HEK293 (cell line): ENCODE results near the gene TMEM51.
A peak's percentile ranks its signal among the peaks of the same experiment; 100 is the strongest.

Experiments
- BCL11B ChIP-seq: fragments of 450-650 bp; formaldehyde crosslinking; IDR thresholded peaks from 2 replicates; pipeline ENCODE4 v1.5.1; 2016; ENCODE audit warnings: low read depth, missing biosample characterization, missing genetic modification characterization
- GFI1B ChIP-seq: fragments of 450-650 bp; formaldehyde crosslinking; IDR thresholded peaks from 2 replicates; pipeline ENCODE4 v1.5.1; 2016; ENCODE audit warnings: missing biosample characterization, missing genetic modification characterization
- KLF10 ChIP-seq: fragments of 450-650 bp; IDR thresholded peaks from 2 replicates; pipeline ENCODE4 v1.5.1; 2018; ENCODE audit warnings: missing biosample characterization, mild to moderate bottlenecking, missing genetic modification characterization
- KLF7 ChIP-seq: fragments of 450-650 bp; formaldehyde crosslinking; IDR thresholded peaks from 2 replicates; pipeline ENCODE4 v1.5.1; 2016; ENCODE audit warnings: missing biosample characterization, missing genetic modification characterization, borderline replicate concordance
- KLF8 ChIP-seq: fragments of 450-650 bp; formaldehyde crosslinking; IDR thresholded peaks from 2 replicates; pipeline ENCODE4 v1.5.1; 2016; ENCODE audit warnings: missing biosample characterization, missing genetic modification characterization
- MYNN ChIP-seq: fragments of 450-650 bp; formaldehyde crosslinking; IDR thresholded peaks from 2 replicates; pipeline ENCODE4 v1.5.1; 2016; ENCODE audit warnings: missing biosample characterization, missing genetic modification characterization, borderline replicate concordance
- MZF1 ChIP-seq: fragments of 450-650 bp; formaldehyde crosslinking; IDR thresholded peaks from 2 replicates; pipeline ENCODE4 v1.5.1; 2017; ENCODE audit warnings: missing biosample characterization, missing genetic modification characterization, borderline replicate concordance
- RBAK ChIP-seq: fragments of 450-650 bp; formaldehyde crosslinking; IDR thresholded peaks from 2 replicates; pipeline ENCODE4 v1.5.1; 2016; ENCODE audit warnings: missing biosample characterization, missing genetic modification characterization
- SETDB1 ChIP-seq: IDR thresholded peaks from one replicate; pipeline ENCODE4 v1.6.1; 2017; ENCODE audit warnings: mild to moderate bottlenecking, low read length, moderate library complexity, mixed read lengths; ENCODE audit not compliant: insufficient read length
- ZBTB10 ChIP-seq: fragments of 450-650 bp; formaldehyde crosslinking; IDR thresholded peaks from 2 replicates; pipeline ENCODE4 v1.5.1; 2016; ENCODE audit warnings: missing biosample characterization, missing genetic modification characterization
- ZBTB26 ChIP-seq: fragments of 450-650 bp; formaldehyde crosslinking; optimal IDR thresholded peaks from 2 replicates; pipeline ENCODE3; 2016; ENCODE audit warnings: missing biosample characterization, mild to moderate bottlenecking, missing genetic modification characterization
- ZBTB8A ChIP-seq: fragments of 450-650 bp; formaldehyde crosslinking; IDR thresholded peaks from 2 replicates; pipeline ENCODE4 v1.5.1; 2016; ENCODE audit warnings: missing biosample characterization, missing genetic modification characterization
- ZFHX2 ChIP-seq: fragments of 450-650 bp; formaldehyde crosslinking; conservative IDR thresholded peaks from 2 replicates; pipeline ENCODE4 v1.5.1; 2016; ENCODE audit warnings: missing biosample characterization, missing genetic modification characterization
- ZFP69B ChIP-seq: fragments of 450-650 bp; formaldehyde crosslinking; IDR thresholded peaks from 2 replicates; pipeline ENCODE4 v1.5.1; 2016; ENCODE audit warnings: missing biosample characterization, missing genetic modification characterization
- ZNF140 ChIP-seq: fragments of 450-650 bp; formaldehyde crosslinking; IDR thresholded peaks from 2 replicates; pipeline ENCODE4 v1.5.1; 2016; ENCODE audit warnings: missing biosample characterization, missing genetic modification characterization
- ZNF148 ChIP-seq: fragments of 450-650 bp; formaldehyde crosslinking; IDR thresholded peaks from 2 replicates; pipeline ENCODE4 v1.5.0; 2017; ENCODE audit warnings: missing biosample characterization, missing genetic modification characterization, borderline replicate concordance
- ZNF248 ChIP-seq: fragments of 450-650 bp; formaldehyde crosslinking; IDR thresholded peaks from 2 replicates; pipeline ENCODE4 v1.5.1; 2017; ENCODE audit warnings: missing biosample characterization, missing genetic modification characterization
- ZNF311 ChIP-seq: fragments of 450-650 bp; formaldehyde crosslinking; IDR thresholded peaks from 2 replicates; pipeline ENCODE4 v1.5.1; 2017; ENCODE audit warnings: missing biosample characterization, missing genetic modification characterization, borderline replicate concordance
- ZNF350 ChIP-seq: fragments of 450-650 bp; formaldehyde crosslinking; IDR thresholded peaks from 2 replicates; pipeline ENCODE4 v1.5.0; 2017; ENCODE audit warnings: missing biosample characterization, mild to moderate bottlenecking, missing genetic modification characterization
- ZNF449 ChIP-seq: fragments of 450-650 bp; formaldehyde crosslinking; IDR thresholded peaks from 2 replicates; pipeline ENCODE4 v1.5.1; 2017; ENCODE audit warnings: missing biosample characterization, mild to moderate bottlenecking, missing genetic modification characterization, moderate library complexity
- ZNF48 ChIP-seq: fragments of 450-650 bp; formaldehyde crosslinking; IDR thresholded peaks from 2 replicates; pipeline ENCODE4 v1.5.1; 2016; ENCODE audit warnings: missing biosample characterization, missing genetic modification characterization
- ZNF501 ChIP-seq: fragments of 450-650 bp; formaldehyde crosslinking; IDR thresholded peaks from 2 replicates; pipeline ENCODE4 v1.5.1; 2016; ENCODE audit warnings: missing biosample characterization, missing genetic modification characterization
- ZNF510 ChIP-seq: fragments of 450-650 bp; formaldehyde crosslinking; IDR thresholded peaks from 2 replicates; pipeline ENCODE4 v1.5.1; 2018; ENCODE audit warnings: mild to moderate bottlenecking, missing genetic modification characterization, missing biosample characterization; ENCODE audit not compliant: insufficient replicate concordance
- ZNF521 ChIP-seq: fragments of 450-650 bp; formaldehyde crosslinking; IDR thresholded peaks from 2 replicates; pipeline ENCODE4 v1.5.1; 2017; ENCODE audit warnings: missing biosample characterization, mild to moderate bottlenecking, missing genetic modification characterization
- ZNF530 ChIP-seq: fragments of 450-650 bp; formaldehyde crosslinking; IDR thresholded peaks from 2 replicates; pipeline ENCODE4 v1.5.1; 2016; ENCODE audit warnings: low read depth, missing biosample characterization, missing genetic modification characterization
- ZNF544 ChIP-seq: fragments of 450-650 bp; formaldehyde crosslinking; IDR thresholded peaks from 2 replicates; pipeline ENCODE4 v1.5.0; 2017; ENCODE audit warnings: missing biosample characterization, missing genetic modification characterization
- ZNF549 ChIP-seq: fragments of 450-650 bp; IDR thresholded peaks from 2 replicates; pipeline ENCODE4 v1.5.1; 2018; ENCODE audit warnings: missing biosample characterization, missing genetic modification characterization, mild to moderate bottlenecking, inconsistent platforms, moderate library complexity
- ZNF623 ChIP-seq: fragments of 450-650 bp; formaldehyde crosslinking; IDR thresholded peaks from 2 replicates; pipeline ENCODE4 v1.5.1; 2016; ENCODE audit warnings: missing biosample characterization, missing genetic modification characterization
- ZNF658 ChIP-seq: fragments of 450-650 bp; formaldehyde crosslinking; IDR thresholded peaks from 2 replicates; pipeline ENCODE4; 2016; ENCODE audit warnings: missing biosample characterization, missing genetic modification characterization
- ZNF660 ChIP-seq: fragments of 450-650 bp; IDR thresholded peaks from 2 replicates; pipeline ENCODE4 v1.5.1; 2018; ENCODE audit warnings: missing biosample characterization, mild to moderate bottlenecking, missing genetic modification characterization
- ZNF768 ChIP-seq: fragments of 450-650 bp; formaldehyde crosslinking; IDR thresholded peaks from 2 replicates; pipeline ENCODE4 v1.5.1; 2018; ENCODE audit warnings: missing biosample characterization, mild to moderate bottlenecking, missing genetic modification characterization
- ZSCAN18 ChIP-seq: fragments of 450-650 bp; formaldehyde crosslinking; IDR thresholded peaks from 2 replicates; pipeline ENCODE4 v1.5.1; 2016; ENCODE audit warnings: missing biosample characterization, missing genetic modification characterization

Gene TMEM51

GRCh38 chr1:15246960-15247614, 93.5 kb downstream of the TMEM51 start, which contains the start of gene FHAD1 (continued):
- TF ChIP-seq ZSCAN18 (tag by site-specific recombination), result 0 out of 2 replicates have a peak, but pooled peaks have one; percentile 32
- no peak for TF ChIP-seq MYNN (tag by site-specific recombination)
- TF ChIP-seq ZNF521 (tag by site-specific recombination), result no peak
- no peak for TF ChIP-seq ZFP69B (tag by site-specific recombination)
- TF ChIP-seq ZBTB8A (tag by site-specific recombination), result peak; percentile 14; the same call in 1 of the 2 replicates
- no peak for TF ChIP-seq ZNF544 (tag by site-specific recombination)
- no peak for TF ChIP-seq MZF1 (tag by site-specific recombination)
- TF ChIP-seq ZNF148 (tag by site-specific recombination), result no peak
- TF ChIP-seq ZNF623, result no peak; the same call in 1 of the 2 replicates
- no peak for TF ChIP-seq ZNF48 (tag by site-specific recombination)
- no peak for TF ChIP-seq ZNF530 (tag by site-specific recombination)
- TF ChIP-seq ZNF140 (tag by site-specific recombination), result no peak
- no peak for TF ChIP-seq BCL11B (tag by site-specific recombination)
- no peak for TF ChIP-seq ZNF350 (tag by site-specific recombination)
- peak; percentile 51; the same call in 1 of the 2 replicates for TF ChIP-seq KLF8 (tag by site-specific recombination)
- TF ChIP-seq ZBTB10 (tag by site-specific recombination), result 0 out of 2 replicates have a peak, but pooled peaks have one; percentile 20
- TF ChIP-seq ZNF501 (tag by site-specific recombination), result no peak
- TF ChIP-seq KLF10 (tag by site-specific recombination), result peak; percentile 70
- TF ChIP-seq ZNF549 (tag by site-specific recombination), result no peak
- TF ChIP-seq ZNF449 (tag by site-specific recombination), result no peak
- no peak for TF ChIP-seq RBAK
- no peak; the same call in none of the 2 replicates for TF ChIP-seq ZFHX2
- TF ChIP-seq KLF7 (tag by site-specific recombination), result no peak
- TF ChIP-seq ZBTB26 (tag by site-specific recombination), result peak; percentile 71
- TF ChIP-seq GFI1B (tag by site-specific recombination), result no peak
- no peak for TF ChIP-seq ZNF510
- TF ChIP-seq SETDB1, result no peak
- TF ChIP-seq ZNF248 (tag by site-specific recombination), result no peak
- TF ChIP-seq ZNF768 (tag by site-specific recombination), result no peak
- no peak for TF ChIP-seq ZNF660 (tag by site-specific recombination)
- no peak for TF ChIP-seq ZNF658 (tag by site-specific recombination)
- no peak for TF ChIP-seq ZNF311 (tag by site-specific recombination)
